ENCODE results near the gene PCYT1B.
A peak's percentile ranks its signal among the peaks of the same experiment; 100 is the strongest.

PCYT1B gene

DNA sequence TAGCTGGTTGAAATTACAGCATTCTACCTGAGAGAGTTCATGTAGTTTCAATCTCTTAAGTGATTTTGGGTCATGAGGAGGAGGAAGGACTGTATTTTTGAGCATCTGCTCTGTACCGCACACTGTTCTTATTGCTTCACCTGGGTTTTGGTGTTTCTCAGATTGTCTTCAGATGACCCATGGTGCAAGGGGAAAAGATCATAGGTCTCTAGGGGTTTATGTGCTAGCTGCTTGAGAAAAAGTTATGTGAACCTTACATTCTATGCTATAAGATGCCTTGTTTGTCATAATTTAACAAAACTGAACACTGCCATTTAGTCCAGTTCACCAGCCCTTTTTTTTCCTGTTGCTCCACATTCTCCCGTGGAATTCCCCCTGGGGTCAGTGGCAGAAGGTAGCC, 121.7 kb downstream of the PCYT1B start:
- no peak for DNase-seq (ENCODE audit: low spot score)

DNA sequence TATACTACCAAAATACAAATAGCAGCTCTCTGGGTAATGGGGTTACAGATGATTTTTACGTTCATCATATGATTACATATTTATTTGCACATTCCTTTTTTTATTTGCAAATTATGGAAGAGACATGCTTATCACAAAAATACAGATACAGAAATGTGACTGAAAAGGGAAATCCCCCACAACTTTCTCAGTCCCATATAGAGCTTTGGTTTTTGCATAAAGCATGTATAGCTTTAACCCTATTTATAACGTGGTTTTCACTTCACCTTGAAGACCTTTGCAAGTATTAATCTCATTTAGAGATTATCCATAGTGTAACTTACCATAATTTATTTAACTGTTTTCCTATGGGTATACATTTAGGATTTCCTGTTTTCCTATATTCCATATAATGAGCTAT, 126.7 kb downstream of the PCYT1B start:
- DNase-seq (ENCODE audit: low spot score): no peak

DNA sequence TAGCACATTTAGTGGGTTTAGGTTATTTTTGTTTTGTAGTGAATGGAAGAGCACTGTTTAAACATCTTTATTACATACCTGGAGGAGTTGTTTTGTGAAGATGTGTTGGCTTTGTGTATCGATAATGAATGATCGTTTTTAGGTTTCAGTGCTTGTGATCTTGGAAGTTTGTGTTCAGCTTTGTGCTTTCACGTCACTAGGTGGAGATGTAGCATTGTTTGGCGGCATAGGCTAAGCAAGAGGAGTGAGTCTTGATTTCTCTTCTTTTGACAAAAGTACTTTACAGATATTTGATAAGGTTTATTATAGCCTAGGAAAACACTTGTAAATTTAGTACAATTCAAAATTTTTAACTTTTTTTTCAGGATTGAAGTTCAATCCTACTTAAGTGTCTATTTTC, 131.7 kb downstream of the PCYT1B start:
- peak; percentile 40 for DNase-seq (ENCODE audit: low spot score)

DNA sequence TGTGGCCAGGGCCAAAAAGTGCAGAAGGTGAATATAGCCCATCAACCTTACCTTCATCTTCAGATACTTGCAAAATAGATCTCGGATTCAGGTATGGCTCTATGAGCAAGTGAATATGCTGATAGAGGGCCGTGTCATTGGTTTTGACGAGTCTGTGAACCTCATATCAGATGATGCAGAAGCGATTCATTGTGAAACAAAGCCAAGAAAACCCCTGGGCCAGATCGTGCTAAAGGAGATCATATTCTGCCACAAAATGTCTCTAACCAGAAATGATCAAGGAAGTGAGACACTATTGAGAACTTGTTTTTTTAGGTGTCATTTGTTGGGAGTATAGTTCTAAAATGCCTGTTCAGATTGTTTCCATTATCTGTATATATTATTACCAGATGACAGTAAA, 133.7 kb downstream of the PCYT1B start:
- no peak for DNase-seq (ENCODE audit: low spot score)

DNA sequence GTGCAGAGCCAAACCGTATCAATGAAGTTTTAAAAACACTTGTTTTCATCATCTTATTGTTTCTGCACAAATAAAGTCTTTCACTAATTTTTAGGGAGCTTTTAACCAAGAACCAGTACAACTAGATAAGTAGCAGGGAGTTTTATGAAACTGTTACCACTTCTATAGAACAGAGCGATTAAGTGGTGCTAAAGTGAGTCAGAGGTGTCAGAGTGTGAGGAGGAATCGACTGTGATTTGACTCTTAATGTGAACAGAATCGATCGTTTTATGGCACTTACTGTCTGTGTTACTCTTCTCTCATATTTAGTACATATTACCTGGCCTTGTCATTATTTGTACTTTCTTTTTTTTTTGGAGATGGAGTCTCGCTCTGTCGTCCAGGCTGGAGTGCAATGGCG, 138.8 kb downstream of the PCYT1B start:
- DNase-seq (ENCODE audit: low spot score): no peak
